ENCODE data around the gene PREP.

PREP gene

DNA sequence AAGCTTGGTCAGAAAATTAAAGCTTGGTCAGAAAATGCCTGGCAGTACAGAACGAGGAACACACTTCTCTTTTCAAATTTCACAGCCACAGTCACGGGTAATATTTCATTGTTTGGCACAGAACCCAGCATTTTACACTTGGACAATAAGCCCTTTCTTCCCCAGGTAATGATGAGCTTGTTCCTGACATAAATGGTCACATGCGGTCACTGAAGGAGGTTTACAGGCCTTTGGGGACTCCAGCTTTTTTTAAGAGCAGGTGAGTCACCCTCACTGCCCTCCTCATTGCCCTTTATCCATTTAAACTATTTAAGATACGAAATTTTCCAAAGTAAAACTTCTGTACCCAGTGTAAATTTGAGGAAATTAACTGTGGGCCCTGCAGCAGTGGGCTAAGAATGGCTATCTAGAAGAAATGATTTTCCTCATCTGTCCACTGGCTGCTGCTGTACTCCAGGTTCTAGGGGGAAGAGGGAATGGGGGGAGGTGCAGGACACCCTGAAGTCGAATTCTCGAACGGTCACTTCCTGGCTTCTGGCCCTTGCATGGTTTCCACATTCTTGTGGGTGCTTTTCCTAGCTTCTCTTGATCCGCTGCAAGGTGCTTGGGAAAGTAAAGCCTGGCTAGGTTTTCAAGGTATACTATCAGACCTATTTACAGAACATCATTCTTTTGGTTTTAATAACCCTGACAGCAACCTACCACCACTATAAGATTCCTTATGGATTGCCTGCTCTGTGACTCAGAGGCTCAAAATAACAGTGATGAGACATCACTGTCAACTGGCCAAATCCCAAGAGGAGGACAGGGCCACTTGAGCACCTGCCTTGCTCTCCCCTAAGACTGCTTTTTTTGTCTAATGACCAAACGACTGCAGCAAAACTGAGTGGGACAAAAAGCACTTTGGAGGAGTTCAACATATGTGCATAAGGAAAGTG, 75.8 kb downstream of the PREP start:
- H4K20me1 ChIP-seq (ENCODE audit: insufficient read depth, low read length, poor library complexity, severe bottlenecking) = no peaks in the 10 kb centered on the region
- no peaks in the 10 kb centered on the region for H3F3A ChIP-seq (ENCODE audit: low read depth)
- H3K36me3 ChIP-seq (ENCODE audit: insufficient read depth, low read length) = peaks cover 91% of the 10 kb centered on the region; the same call in 1 of the 2 replicates
- no peaks in the 10 kb centered on the region for H3K27me3 ChIP-seq (ENCODE audit: insufficient read depth, low read length, poor library complexity, severe bottlenecking)
- TF ChIP-seq, protein P1, sequence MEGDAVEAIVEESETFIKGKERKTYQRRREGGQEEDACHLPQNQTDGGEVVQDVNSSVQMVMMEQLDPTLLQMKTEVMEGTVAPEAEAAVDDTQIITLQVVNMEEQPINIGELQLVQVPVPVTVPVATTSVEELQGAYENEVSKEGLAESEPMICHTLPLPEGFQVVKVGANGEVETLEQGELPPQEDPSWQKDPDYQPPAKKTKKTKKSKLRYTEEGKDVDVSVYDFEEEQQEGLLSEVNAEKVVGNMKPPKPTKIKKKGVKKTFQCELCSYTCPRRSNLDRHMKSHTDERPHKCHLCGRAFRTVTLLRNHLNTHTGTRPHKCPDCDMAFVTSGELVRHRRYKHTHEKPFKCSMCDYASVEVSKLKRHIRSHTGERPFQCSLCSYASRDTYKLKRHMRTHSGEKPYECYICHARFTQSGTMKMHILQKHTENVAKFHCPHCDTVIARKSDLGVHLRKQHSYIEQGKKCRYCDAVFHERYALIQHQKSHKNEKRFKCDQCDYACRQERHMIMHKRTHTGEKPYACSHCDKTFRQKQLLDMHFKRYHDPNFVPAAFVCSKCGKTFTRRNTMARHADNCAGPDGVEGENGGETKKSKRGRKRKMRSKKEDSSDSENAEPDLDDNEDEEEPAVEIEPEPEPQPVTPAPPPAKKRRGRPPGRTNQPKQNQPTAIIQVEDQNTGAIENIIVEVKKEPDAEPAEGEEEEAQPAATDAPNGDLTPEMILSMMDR (conservative IDR thresholded peaks at IDR 0.05; ENCODE audit: low read length) = no peak
- TF ChIP-seq EZH2phosphoT487 (IDR thresholded peaks at IDR 0.05; ENCODE audit: borderline replicate concordance) = no peak
- H3K79me2 ChIP-seq (ENCODE audit: insufficient read depth, low read length) = no peaks in the 10 kb centered on the region
- H3K9ac ChIP-seq (ENCODE audit: low read depth, low read length, poor library complexity, severe bottlenecking) = no peak overlapping the region
- no peaks in the 10 kb centered on the region for H3K9me2 ChIP-seq (replicated peaks; ENCODE audit: low read depth, low read length)
- no peaks in the 10 kb centered on the region for H3K9me3 ChIP-seq (ENCODE audit: insufficient read depth, low read depth, low read length)
- no peak overlapping the region for H3K4me2 ChIP-seq (ENCODE audit: low read depth, low read length, poor library complexity, severe bottlenecking)
- no peak overlapping the region for H3K4me3 ChIP-seq (ENCODE audit: low read length, poor library complexity, severe bottlenecking)
- no peaks in the 10 kb centered on the region for H3K4me1 ChIP-seq (ENCODE audit: insufficient read depth, low read length, poor library complexity, severe bottlenecking)
- H2AFZ ChIP-seq (ENCODE audit: low read length) = no peak overlapping the region

DNA sequence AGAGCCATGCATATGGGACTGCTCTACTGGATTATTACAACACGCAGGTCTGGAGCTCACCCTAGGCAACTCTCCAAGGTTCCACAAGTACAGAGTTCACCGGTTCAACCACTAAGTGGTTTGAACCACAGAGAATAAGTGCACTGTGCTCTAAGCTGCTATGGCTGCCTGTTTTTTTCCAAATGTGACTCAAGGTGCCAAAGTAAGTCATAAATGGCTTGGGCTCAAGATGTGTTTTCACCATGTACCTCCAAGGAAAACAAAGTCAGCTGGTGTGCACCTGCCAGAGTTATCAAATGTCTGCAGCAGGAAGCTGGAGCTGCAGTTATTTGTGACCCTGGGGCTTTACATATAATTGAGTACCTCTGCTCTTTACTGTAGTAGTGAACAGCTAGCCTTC, 76.7 kb downstream of the PREP start:
- H3K4me2 ChIP-seq (ENCODE audit: low read depth, low read length, poor library complexity, severe bottlenecking) = no peak overlapping the region
- no peaks in the 10 kb centered on the region for H3K9me2 ChIP-seq (replicated peaks; ENCODE audit: low read depth, low read length)
- no peaks in the 10 kb centered on the region for H4K20me1 ChIP-seq (ENCODE audit: insufficient read depth, low read length, poor library complexity, severe bottlenecking)
- no peaks in the 10 kb centered on the region for H3K79me2 ChIP-seq (ENCODE audit: insufficient read depth, low read length)
- no peaks in the 10 kb centered on the region for H3K27me3 ChIP-seq (ENCODE audit: insufficient read depth, low read length, poor library complexity, severe bottlenecking)
- H2AFZ ChIP-seq (ENCODE audit: low read length) = no peak overlapping the region
- H3K4me1 ChIP-seq (ENCODE audit: insufficient read depth, low read length, poor library complexity, severe bottlenecking) = no peaks in the 10 kb centered on the region
- no peaks in the 10 kb centered on the region for H3K9me3 ChIP-seq (ENCODE audit: insufficient read depth, low read depth, low read length)
- no peak overlapping the region for H3K4me3 ChIP-seq (ENCODE audit: low read length, poor library complexity, severe bottlenecking)
- TF ChIP-seq, protein P1 (conservative IDR thresholded peaks at IDR 0.05; ENCODE audit: low read length) = no peak
- no peak for TF ChIP-seq EZH2phosphoT487 (IDR thresholded peaks at IDR 0.05; ENCODE audit: borderline replicate concordance)
- no peak overlapping the region for H3K9ac ChIP-seq (ENCODE audit: low read depth, low read length, poor library complexity, severe bottlenecking)
- H3F3A ChIP-seq (ENCODE audit: low read depth) = no peaks in the 10 kb centered on the region
- peaks cover 90% of the 10 kb centered on the region; the same call in 1 of the 2 replicates for H3K36me3 ChIP-seq (ENCODE audit: insufficient read depth, low read length)

DNA sequence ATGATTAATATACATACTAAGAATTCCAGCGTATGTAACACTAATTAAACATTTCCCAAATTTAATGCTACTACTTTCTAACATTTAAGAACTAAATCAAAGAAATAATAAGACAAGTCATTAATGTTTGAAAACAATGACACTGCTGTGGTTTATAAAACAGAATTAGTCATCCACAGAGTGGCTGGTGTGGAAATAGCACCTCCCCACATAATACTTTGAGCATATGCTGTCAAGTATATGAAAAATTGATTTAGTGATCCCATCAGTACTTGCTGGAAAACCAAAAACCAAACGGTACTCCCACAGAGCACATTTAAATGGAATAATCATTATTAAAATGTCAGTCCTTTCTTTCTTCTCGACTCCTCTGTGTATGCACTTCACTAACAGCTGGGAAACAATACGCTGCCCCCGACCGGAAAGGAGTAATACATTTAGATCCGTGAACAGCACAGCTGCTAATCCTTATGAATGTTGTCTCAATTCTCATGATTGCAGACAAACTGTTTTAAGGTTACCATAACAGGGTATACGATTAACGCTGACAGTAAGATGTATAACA, 78.4 kb downstream of the PREP start:
- Histone ChIP-seq H3K36me3 (ENCODE audit: insufficient read depth, low read length) (peaks cover 90% of the 10 kb centered on the region; the same call in 1 of the 2 replicates), H3K4me3 (ENCODE audit: low read length, poor library complexity, severe bottlenecking) (no peak overlapping the region), H3K9me3 (ENCODE audit: insufficient read depth, low read depth, low read length) (no peaks in the 10 kb centered on the region), H2AFZ (ENCODE audit: low read length) (no peak overlapping the region), H3F3A (ENCODE audit: low read depth) (no peaks in the 10 kb centered on the region), H3K27me3 (ENCODE audit: insufficient read depth, low read length, poor library complexity, severe bottlenecking) (no peaks in the 10 kb centered on the region), H3K79me2 (ENCODE audit: insufficient read depth, low read length) (no peaks in the 10 kb centered on the region), H4K20me1 (ENCODE audit: insufficient read depth, low read length, poor library complexity, severe bottlenecking) (no peaks in the 10 kb centered on the region), H3K9me2 (replicated peaks; ENCODE audit: low read depth, low read length) (no peaks in the 10 kb centered on the region), H3K4me2 (ENCODE audit: low read depth, low read length, poor library complexity, severe bottlenecking) (no peak overlapping the region), H3K9ac (ENCODE audit: low read depth, low read length, poor library complexity, severe bottlenecking) (no peak overlapping the region), H3K4me1 (ENCODE audit: insufficient read depth, low read length, poor library complexity, severe bottlenecking) (no peaks in the 10 kb centered on the region)
- TF ChIP-seq, protein P1 (conservative IDR thresholded peaks at IDR 0.05; ENCODE audit: low read length) = no peak
- no peak for TF ChIP-seq EZH2phosphoT487 (IDR thresholded peaks at IDR 0.05; ENCODE audit: borderline replicate concordance)
